GM21786 (cell line): ENCODE results near the gene MYT1.
"Not testable (repeated sequence)": the region's sequence is repeated elsewhere in the genome, so short reads cannot be mapped to it uniquely, and the experiment has no call there.

ENCODE experiments used
- ATAC-seq: cut with Tn5 transposase; IDR thresholded peaks from one replicate; pipeline ENCODE4 v1.9.1; 2021; ENCODE audit not compliant: unreplicated experiment

Gene MYT1

GRCh38 chr20:64166721-64167615 is 2.7 kb downstream of the MYT1 start:
- ATAC-seq, result no peak

GRCh38 chr20:64167676-64168075 is 3.4 kb downstream of the MYT1 start:
- no peak for ATAC-seq

GRCh38 chr20:64168381-64169090 is 4.3 kb downstream of the MYT1 start:
- ATAC-seq, result no peak

GRCh38 chr20:64169091-64169560 is 4.9 kb downstream of the MYT1 start:
- no peak for ATAC-seq

GRCh38 chr20:64171211-64171610 is 7.0 kb downstream of the MYT1 start:
- ATAC-seq, result no peak

- ATAC-seq, result no peak
Measured at GRCh38 chr20:64173116-64173515, 8.9 kb downstream of the MYT1 start.

- no peak for ATAC-seq
Measured at GRCh38 chr20:64176551-64176950, 12.3 kb downstream of the MYT1 start.

- ATAC-seq, result no peak
Measured at GRCh38 chr20:64176971-64177370, 12.7 kb downstream of the MYT1 start.

- no peak for ATAC-seq
Measured at GRCh38 chr20:64177384-64177783, 13.1 kb downstream of the MYT1 start.

GRCh38 chr20:64177787-64178186 is 13.5 kb downstream of the MYT1 start:
- no peak for ATAC-seq

- ATAC-seq, result not testable (repeated sequence)
Measured at GRCh38 chr20:64178925-64179324, 14.7 kb downstream of the MYT1 start.

GRCh38 chr20:64179805-64180204 is 15.6 kb downstream of the MYT1 start:
- no peak for ATAC-seq

GRCh38 chr20:64180673-64181072 is 16.4 kb downstream of the MYT1 start:
- no peak for ATAC-seq

GRCh38 chr20:64181391-64181790 is 17.1 kb downstream of the MYT1 start:
- no peak for ATAC-seq

GRCh38 chr20:64182146-64182865 is 18.1 kb downstream of the MYT1 start:
- no peak for ATAC-seq

- ATAC-seq, result no peak
Measured at GRCh38 chr20:64183313-64183712, 19.1 kb downstream of the MYT1 start.

- ATAC-seq, result no peak
Measured at GRCh38 chr20:64184795-64185194, 20.5 kb downstream of the MYT1 start.

GRCh38 chr20:64185276-64185900 is 21.1 kb downstream of the MYT1 start:
- no peak for ATAC-seq

- ATAC-seq, result no peak
Measured at GRCh38 chr20:64186071-64186598, 21.9 kb downstream of the MYT1 start.

- not testable (repeated sequence) for ATAC-seq
Measured at GRCh38 chr20:64187213-64187612, 23.0 kb downstream of the MYT1 start.

GRCh38 chr20:64188091-64188490 is 23.8 kb downstream of the MYT1 start:
- no peak for ATAC-seq
